Loucy (cell line): Measurements from ENCODE around the gene SORCS2.

Experiments
- H2AFZ ChIP-seq: fragments of 200-600 bp; sonication (generic); 2 replicates; pipeline ENCODE4 v1.6.0; 2016; ENCODE audit warnings: antibody characterized with exemption, mild to moderate bottlenecking, low read length, moderate library complexity
- H3F3A ChIP-seq: fragments of 200-600 bp; 2 replicates; pipeline ENCODE4 v1.6.0; 2016; ENCODE audit warnings: antibody characterized with exemption, low read depth, mild to moderate bottlenecking
- H3K27me3 ChIP-seq: fragments of 200-600 bp; sonication (generic); 2 replicates; pipeline ENCODE4 v1.6.1; 2014; ENCODE audit warnings: low read length, mild to moderate bottlenecking; ENCODE audit not compliant: insufficient read depth, poor library complexity, severe bottlenecking
- H3K36me3 ChIP-seq: fragments of 200-600 bp; sonication (generic); 2 replicates; pipeline ENCODE4 v1.6.1; 2016; ENCODE audit warnings: low read length; ENCODE audit not compliant: insufficient read depth
- H3K4me1 ChIP-seq: fragments of 200-600 bp; sonication (generic); 2 replicates; pipeline ENCODE4 v1.5.1; 2014; ENCODE audit warnings: low read length, mild to moderate bottlenecking; ENCODE audit not compliant: insufficient read depth, poor library complexity, severe bottlenecking
- H3K4me2 ChIP-seq: fragments of 200-600 bp; sonication (generic); 2 replicates; pipeline ENCODE4 v1.6.0; 2014; ENCODE audit warnings: antibody characterized with exemption, low read length, low read depth, mild to moderate bottlenecking; ENCODE audit not compliant: poor library complexity, severe bottlenecking
- H3K4me3 ChIP-seq: fragments of 200-600 bp; sonication (generic); 2 replicates; pipeline ENCODE4 v1.5.1; 2014; ENCODE audit warnings: low read length, mild to moderate bottlenecking, mixed read lengths; ENCODE audit not compliant: poor library complexity, severe bottlenecking
- H3K79me2 ChIP-seq: fragments of 200-600 bp; sonication (generic); 2 replicates; pipeline ENCODE4 v1.6.1; 2014; ENCODE audit warnings: low read length; ENCODE audit not compliant: insufficient read depth
- H3K9ac ChIP-seq: fragments of 200-600 bp; sonication (generic); 2 replicates; pipeline ENCODE4 v1.6.0; 2014; ENCODE audit warnings: mild to moderate bottlenecking, low read depth, low read length, moderate library complexity; ENCODE audit not compliant: poor library complexity, severe bottlenecking
- H3K9me2 ChIP-seq: fragments of 200-600 bp; sonication (generic); replicated peaks from 2 replicates; pipeline ENCODE4 v1.6.1; 2016; ENCODE audit warnings: low read depth, low read length, mixed read lengths
- H3K9me3 ChIP-seq: fragments of 200-600 bp; sonication (generic); 2 replicates; pipeline ENCODE4 v1.6.1; 2014; ENCODE audit warnings: mild to moderate bottlenecking, antibody characterized with exemption, low read length, low read depth; ENCODE audit not compliant: insufficient read depth
- H4K20me1 ChIP-seq: fragments of 200-600 bp; sonication (generic); 2 replicates; pipeline ENCODE4 v1.6.0; 2014; ENCODE audit warnings: antibody characterized with exemption, low read length, mild to moderate bottlenecking; ENCODE audit not compliant: insufficient read depth, poor library complexity, severe bottlenecking
- CTCF ChIP-seq: fragments of 200-600 bp; sonication (generic); conservative IDR thresholded peaks from 2 replicates; pipeline ENCODE4 v1.5.1; 2014; ENCODE audit warnings: mild to moderate bottlenecking, antibody characterized with exemption, low read length
- EZH2phosphoT487 ChIP-seq: fragments of 200-600 bp; IDR thresholded peaks from 2 replicates; pipeline ENCODE4 v1.6.1; 2018; ENCODE audit warnings: antibody characterized with exemption, mild to moderate bottlenecking, moderate library complexity, borderline replicate concordance

The SORCS2 gene

DNA sequence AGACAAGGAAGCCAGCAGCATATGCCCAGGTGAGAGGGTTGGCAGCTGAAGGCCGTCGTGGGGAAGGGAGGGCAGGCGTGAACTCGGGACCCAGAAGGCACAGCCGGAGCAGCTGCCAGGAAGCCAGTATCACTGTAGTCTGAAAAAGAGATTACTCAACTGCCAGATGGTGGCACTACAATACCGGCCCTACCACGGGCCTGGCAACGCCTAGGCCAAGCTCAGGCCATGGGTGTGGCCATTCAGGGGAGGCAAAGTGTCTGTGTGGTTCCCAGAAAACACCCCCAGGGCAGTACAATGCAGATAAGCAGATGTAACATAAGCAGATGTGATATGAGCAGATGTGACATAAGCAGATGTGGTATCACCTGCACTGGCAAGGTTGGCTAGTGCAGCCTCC, 511.4 kb downstream of the SORCS2 start:
- Histone ChIP-seq H3K27me3 (no peaks in the 10 kb centered on the region), H3K4me3 (no peak overlapping the region), H3K4me2 (no peak overlapping the region), H3K4me1 (no peaks in the 10 kb centered on the region), H3K9me2 (no peaks in the 10 kb centered on the region), H3K9ac (no peak overlapping the region), H3K9me3 (peaks cover 3% of the 10 kb centered on the region; the same call in 1 of the 2 replicates), H3F3A (no peaks in the 10 kb centered on the region), H3K79me2 (no peaks in the 10 kb centered on the region), H3K36me3 (no peaks in the 10 kb centered on the region), H2AFZ (no peak overlapping the region), H4K20me1 (no peaks in the 10 kb centered on the region)
- TF ChIP-seq EZH2phosphoT487 (no peak), CTCF (no peak)

DNA sequence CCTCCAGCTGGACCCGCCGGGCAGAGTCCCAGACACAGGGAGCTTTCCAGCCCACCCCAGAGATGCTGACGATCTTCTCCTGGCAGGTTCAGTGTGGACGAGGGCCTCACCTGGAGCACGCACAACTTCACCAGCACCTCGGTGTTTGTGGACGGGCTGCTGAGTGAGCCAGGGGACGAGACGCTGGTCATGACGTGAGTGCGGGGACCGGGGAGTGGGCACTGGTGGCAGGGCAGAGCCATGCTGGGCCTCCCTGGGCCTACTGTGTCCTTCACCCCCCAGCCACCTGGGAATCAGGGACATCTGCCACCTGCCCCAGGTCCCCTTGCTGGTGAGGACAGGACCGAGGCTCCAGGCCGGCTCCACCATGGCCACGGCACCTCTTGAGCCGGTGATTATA, 511.8 kb downstream of the SORCS2 start:
- H2AFZ ChIP-seq = no peak overlapping the region
- H3K4me2 ChIP-seq = no peak overlapping the region
- H3K36me3 ChIP-seq = no peaks in the 10 kb centered on the region
- no peaks in the 10 kb centered on the region for H3K79me2 ChIP-seq
- no peak overlapping the region for H3K9ac ChIP-seq
- no peak overlapping the region for H3K4me3 ChIP-seq
- H3K9me2 ChIP-seq = no peaks in the 10 kb centered on the region
- H4K20me1 ChIP-seq = no peaks in the 10 kb centered on the region
- no peaks in the 10 kb centered on the region for H3K27me3 ChIP-seq
- no peaks in the 10 kb centered on the region for H3F3A ChIP-seq
- no peak for TF ChIP-seq EZH2phosphoT487
- TF ChIP-seq CTCF = no peak
- no peaks in the 10 kb centered on the region for H3K4me1 ChIP-seq
- H3K9me3 ChIP-seq = peaks cover 3% of the 10 kb centered on the region; the same call in 1 of the 2 replicates

- Histone ChIP-seq H3K4me1 (no peaks in the 10 kb centered on the region), H4K20me1 (no peaks in the 10 kb centered on the region), H3K9ac (no peak overlapping the region), H3K4me2 (no peak overlapping the region), H3K79me2 (no peaks in the 10 kb centered on the region), H3K9me2 (no peaks in the 10 kb centered on the region), H3K36me3 (no peaks in the 10 kb centered on the region), H3K27me3 (no peaks in the 10 kb centered on the region), H3K4me3 (no peak overlapping the region), H3K9me3 (peaks cover 3% of the 10 kb centered on the region; the same call in 1 of the 2 replicates), H3F3A (no peaks in the 10 kb centered on the region), H2AFZ (no peak overlapping the region)
- TF ChIP-seq EZH2phosphoT487 (no peak), CTCF (no peak)
Measured at GRCh38 chr4:7704625-7705024, 512.3 kb downstream of the SORCS2 start.
